Kidney epithelial cell (primary cell): ENCODE measurements around the gene UNC13A. TPM values are rescaled to one million over a fixed set of nuclear protein-coding genes. Genes with fewer than 3 reads are reported as not detected.
"Not testable (repeated sequence)": the region's sequence is repeated elsewhere in the genome, so short reads cannot be mapped to it uniquely, and the experiment has no call there.

ENCODE experiments used
- DNase-seq: peaks from one replicate; pipeline ENCODE4 v3.0.0-alpha.2; 2010; ENCODE audit warnings: low read depth
- H3K27me3 ChIP-seq: 2 replicates; pipeline ENCODE4 v1.6.0; 2011; ENCODE audit warnings: low read length; ENCODE audit not compliant: control insufficient read depth, insufficient read depth
- H3K36me3 ChIP-seq: 2 replicates; pipeline ENCODE4 v1.5.1; 2011; ENCODE audit warnings: low read length; ENCODE audit not compliant: control insufficient read depth, insufficient read depth
- H3K4me3 ChIP-seq: 2 replicates; pipeline ENCODE4 v1.5.1; 2011; ENCODE audit warnings: low read depth, mild to moderate bottlenecking, control low read depth, low read length
- total RNA-seq: library from RNA; depleted of rRNA; stranded (reverse); fragments of >200 nt; gene quantifications from 2 replicates; pipeline ENCODE4 v1.2.3, GENCODE V29; 2015
- TF ChIP-seq, protein P1 (sequence below): IDR thresholded peaks from 2 replicates; pipeline ENCODE4 v1.5.1; 2011; ENCODE audit warnings: mild to moderate bottlenecking, moderate library complexity, low read length, control low read depth, inconsistent platforms; ENCODE audit not compliant: insufficient read depth, poor library complexity, severe bottlenecking

The UNC13A gene
- total RNA-seq, 1 donor from 2014 or later: 2.0 TPM

DNA sequence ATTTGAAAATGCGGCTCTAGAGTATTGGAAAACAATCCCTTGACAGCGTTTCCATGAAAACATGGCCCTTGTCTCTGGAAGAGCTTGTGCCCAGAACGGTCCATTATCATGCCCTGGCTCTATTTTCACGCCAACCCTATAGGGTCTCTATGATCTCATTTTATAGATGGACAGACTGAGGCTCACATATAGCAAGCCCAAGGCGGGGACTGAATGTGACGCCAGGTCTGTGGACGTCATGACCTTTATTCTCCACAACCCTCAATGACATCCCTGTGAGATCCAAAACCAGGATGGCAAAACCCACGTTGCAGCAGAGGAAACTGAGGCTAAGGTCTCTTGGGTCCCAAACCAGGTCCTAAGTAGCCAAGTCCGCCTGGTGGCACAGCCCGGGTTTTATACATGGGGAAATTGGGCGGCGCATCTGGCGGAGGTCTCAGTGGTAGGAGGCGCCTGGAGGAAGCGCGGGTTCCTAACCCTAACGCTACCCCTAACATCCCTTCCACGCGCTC is 133.1 kb downstream of the UNC13A start:
- Histone ChIP-seq H3K27me3 (no peaks in the 10 kb centered on the region), H3K4me3 (peak overlapping the region; percentile 96), H3K36me3 (peaks cover 2% of the 10 kb centered on the region)
- no peak for DNase-seq
- TF ChIP-seq, protein P1, sequence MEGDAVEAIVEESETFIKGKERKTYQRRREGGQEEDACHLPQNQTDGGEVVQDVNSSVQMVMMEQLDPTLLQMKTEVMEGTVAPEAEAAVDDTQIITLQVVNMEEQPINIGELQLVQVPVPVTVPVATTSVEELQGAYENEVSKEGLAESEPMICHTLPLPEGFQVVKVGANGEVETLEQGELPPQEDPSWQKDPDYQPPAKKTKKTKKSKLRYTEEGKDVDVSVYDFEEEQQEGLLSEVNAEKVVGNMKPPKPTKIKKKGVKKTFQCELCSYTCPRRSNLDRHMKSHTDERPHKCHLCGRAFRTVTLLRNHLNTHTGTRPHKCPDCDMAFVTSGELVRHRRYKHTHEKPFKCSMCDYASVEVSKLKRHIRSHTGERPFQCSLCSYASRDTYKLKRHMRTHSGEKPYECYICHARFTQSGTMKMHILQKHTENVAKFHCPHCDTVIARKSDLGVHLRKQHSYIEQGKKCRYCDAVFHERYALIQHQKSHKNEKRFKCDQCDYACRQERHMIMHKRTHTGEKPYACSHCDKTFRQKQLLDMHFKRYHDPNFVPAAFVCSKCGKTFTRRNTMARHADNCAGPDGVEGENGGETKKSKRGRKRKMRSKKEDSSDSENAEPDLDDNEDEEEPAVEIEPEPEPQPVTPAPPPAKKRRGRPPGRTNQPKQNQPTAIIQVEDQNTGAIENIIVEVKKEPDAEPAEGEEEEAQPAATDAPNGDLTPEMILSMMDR: no peak

DNA sequence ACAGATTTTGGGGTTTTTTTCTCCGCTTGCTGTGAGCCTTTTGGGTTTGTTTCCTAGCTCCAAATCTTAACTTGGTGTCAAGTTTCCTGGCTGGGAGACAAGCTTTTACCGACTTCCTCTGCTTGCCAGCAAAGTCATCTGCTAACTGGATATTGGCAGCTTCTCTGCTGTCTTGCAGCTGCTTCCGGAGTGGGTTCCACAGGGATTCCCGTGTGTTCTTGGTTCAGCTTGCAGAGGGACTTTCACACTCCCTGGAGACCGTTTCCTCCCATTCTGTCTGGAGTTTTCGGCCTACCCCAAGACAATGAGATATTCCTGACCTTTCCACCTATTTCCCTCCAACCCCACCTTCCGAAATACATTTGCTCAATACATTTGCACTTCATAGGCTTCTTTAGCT is 134.9 kb downstream of the UNC13A start:
- TF ChIP-seq, protein P1: no peak
- no peak for DNase-seq
- Histone ChIP-seq H3K36me3 (no peaks in the 10 kb centered on the region), H3K4me3 (no peak overlapping the region), H3K27me3 (no peaks in the 10 kb centered on the region)

DNA sequence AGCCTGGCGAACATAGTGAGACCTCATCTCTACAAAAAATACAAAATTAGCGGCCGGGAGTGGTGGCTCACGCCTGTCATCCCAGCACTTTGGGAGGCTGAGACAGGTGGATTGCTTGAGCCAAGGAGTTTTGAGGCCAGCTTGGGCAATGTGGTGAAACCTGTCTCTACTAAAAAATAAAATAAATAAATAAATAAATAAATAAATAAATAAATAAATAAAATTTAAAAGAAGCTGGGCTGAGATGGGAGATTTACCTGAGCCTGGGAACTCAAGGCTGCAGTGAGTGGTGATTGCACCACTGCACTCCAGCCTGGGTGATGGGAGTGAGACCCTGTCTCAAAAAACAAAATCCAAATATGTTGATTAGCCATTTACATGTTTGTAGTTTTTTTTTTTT is 135.4 kb downstream of the UNC13A start:
- not testable (repeated sequence) for DNase-seq, H3K36me3 ChIP-seq, H3K4me3 ChIP-seq, H3K27me3 ChIP-seq

Other genes starting within 250 kb of the UNC13A start
- 0.75 TPM in 1 of 2 replicates, not detected in the other for gene TMEM221, start 239.7 kb downstream of the UNC13A start, total RNA-seq
- not detected in 2 replicates for gene NXNL1, start 227.4 kb downstream of the UNC13A start, total RNA-seq
- gene SLC27A1, start 217.8 kb downstream of the UNC13A start, total RNA-seq: 5.7 and 9.1 TPM in 2 replicates
- gene PGLS, start 176.7 kb downstream of the UNC13A start, total RNA-seq: 128 and 146 TPM in 2 replicates
- gene COLGALT1, start 132.7 kb downstream of the UNC13A start, total RNA-seq: 68.4 and 76.1 TPM in 2 replicates
- 43.1 and 57.4 TPM in 2 replicates for gene MAP1S, start 31.1 kb upstream of the UNC13A start, total RNA-seq
- gene FCHO1, start 63.1 kb upstream of the UNC13A start, total RNA-seq: 1.5 and 3.8 TPM in 2 replicates
- gene B3GNT3, start 106.8 kb upstream of the UNC13A start, total RNA-seq: 11.5 and 13.6 TPM in 2 replicates
- gene INSL3, start 133.2 kb upstream of the UNC13A start, total RNA-seq: not detected in 2 replicates
- gene JAK3, start 159.6 kb upstream of the UNC13A start, total RNA-seq: 8.9 and 11.0 TPM in 2 replicates
- 2,478 and 2,480 TPM in 2 replicates for gene RPL18A, start 171.6 kb upstream of the UNC13A start, total RNA-seq
- 0.13 TPM in 1 of 2 replicates, not detected in the other for gene SLC5A5, start 183.6 kb upstream of the UNC13A start, total RNA-seq
- gene CCDC124, start 244.7 kb upstream of the UNC13A start, total RNA-seq: 104 and 118 TPM in 2 replicates